ENCODE data around the gene LHPP.

- TF ChIP-seq CTCF (IDR thresholded peaks at IDR 0.05 in 8 of 11, conservative IDR thresholded peaks at IDR 0.05 in 3 of 11) (no peak), POLR2A (IDR thresholded peaks at IDR 0.05) (no peak)
These were observed 31.5 kb upstream of the LHPP start for GRCh38 chr10:124430077-124430476.

Measured in spleen (tissue), 7 donors.